ENCODE data around the gene EVC. TPM values are rescaled to one million over a fixed set of nuclear protein-coding genes. Genes with fewer than 3 reads are reported as not detected.

The EVC gene
- total RNA-seq, 1 donor from 2014 or later = 71.3 TPM

GRCh38 chr4:5707366-5707765 is 3.6 kb upstream of the EVC start:
- intact Hi-C loops (cut with DNase I) = no loop called here
- DNase-seq (ENCODE audit: low spot score) = no peak
- ATAC-seq = no peak

GRCh38 chr4:5707778-5708448 is 3.1 kb upstream of the EVC start:
- intact Hi-C loops (cut with DNase I) = no loop called here
- DNase-seq (ENCODE audit: low spot score) (no peak), ATAC-seq (no peak)

GRCh38 chr4:5708449-5709206 is 2.4 kb upstream of the EVC start, which contains the start of gene EVC2:
TSS of gene EVC2 (minus strand) at chr4:5708559. CDS start at chr4:5708513, 46 bp downstream.
- DNase-seq (ENCODE audit: low spot score) (peak; percentile 87), ATAC-seq (peak; percentile 75)
- intact Hi-C loops (cut with DNase I) = no loop called here

- intact Hi-C loops (cut with DNase I) = no loop called here
- ATAC-seq = peak; percentile 8
- no peak for DNase-seq (ENCODE audit: low spot score)
These were observed 1.8 kb upstream of the EVC start for GRCh38 chr4:5709207-5709575.

DNA sequence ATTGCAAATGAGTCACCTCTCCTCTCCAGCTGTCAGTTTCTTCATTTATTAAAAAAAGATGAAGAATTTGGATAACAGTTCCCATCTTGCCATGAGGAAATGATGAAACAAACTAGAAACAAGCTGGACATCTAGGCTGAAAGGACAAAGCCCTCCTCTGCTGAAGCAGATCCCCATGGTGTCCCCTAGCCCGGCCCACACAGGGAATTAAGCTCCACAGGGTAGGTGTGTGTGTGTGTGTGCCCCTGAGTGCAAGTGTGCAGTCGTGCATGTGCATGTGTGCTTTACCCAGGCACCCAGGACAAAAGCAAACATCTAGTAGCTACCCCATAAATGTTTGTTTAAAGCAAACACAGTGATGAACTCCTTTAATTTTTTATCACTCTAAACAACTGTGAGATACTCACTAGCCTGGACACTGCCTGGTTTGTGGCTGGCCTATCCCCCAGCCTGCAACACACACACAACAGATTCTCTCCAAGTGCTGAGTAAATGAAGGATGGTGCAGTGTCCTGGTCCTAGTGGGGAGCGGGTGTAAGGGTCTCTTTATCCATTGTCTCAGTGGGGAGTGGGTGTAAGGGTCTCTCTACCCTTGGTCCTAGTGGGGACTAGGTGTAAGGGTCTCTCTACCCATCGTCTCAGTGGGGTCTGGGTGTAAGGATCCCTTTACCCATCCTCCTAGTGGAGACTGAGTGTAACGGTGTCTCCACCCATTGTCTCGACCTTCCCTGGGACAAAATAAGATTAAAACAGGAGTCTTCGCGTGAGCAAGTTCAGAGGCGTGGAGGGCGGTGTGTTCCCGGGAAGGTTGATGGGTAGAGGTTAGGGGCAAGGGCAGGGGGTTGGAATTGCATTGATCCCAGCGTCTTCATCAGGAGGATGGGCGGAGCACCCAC is 688 bp upstream of the EVC start:
- intact Hi-C loops (cut with DNase I) = no loop called here
- DNase-seq (ENCODE audit: low spot score) = no peak
- ATAC-seq = peak; percentile 52

GRCh38 chr4:5711479-5712184 is 631 bp downstream of the EVC start:
- intact Hi-C loops (cut with DNase I) = no loop called here
- ATAC-seq (no peak), DNase-seq (ENCODE audit: low spot score) (no peak)

DNA sequence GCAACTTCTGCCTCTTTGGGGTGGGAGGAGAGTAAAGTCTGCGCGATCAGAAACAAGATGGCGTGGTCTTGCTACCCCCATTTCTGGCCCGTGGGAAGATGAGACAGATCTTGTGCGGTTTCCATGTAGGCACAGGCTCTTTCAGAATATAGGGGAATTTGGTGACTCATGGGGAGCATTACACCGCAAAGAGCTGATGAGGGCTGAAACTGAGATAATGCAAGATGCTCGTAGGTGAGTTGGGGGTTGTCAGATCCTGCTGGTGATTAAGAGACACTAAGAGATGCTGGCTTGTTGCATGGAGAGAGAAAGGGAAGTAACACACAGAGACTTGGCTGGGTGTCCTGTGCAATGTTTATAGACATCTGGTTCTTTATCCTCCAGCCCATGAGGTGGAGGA is 1.5 kb downstream of the EVC start:
- DNase-seq (ENCODE audit: low spot score) (no peak), ATAC-seq (no peak)
- intact Hi-C loops (cut with DNase I) = no loop called here

DNA sequence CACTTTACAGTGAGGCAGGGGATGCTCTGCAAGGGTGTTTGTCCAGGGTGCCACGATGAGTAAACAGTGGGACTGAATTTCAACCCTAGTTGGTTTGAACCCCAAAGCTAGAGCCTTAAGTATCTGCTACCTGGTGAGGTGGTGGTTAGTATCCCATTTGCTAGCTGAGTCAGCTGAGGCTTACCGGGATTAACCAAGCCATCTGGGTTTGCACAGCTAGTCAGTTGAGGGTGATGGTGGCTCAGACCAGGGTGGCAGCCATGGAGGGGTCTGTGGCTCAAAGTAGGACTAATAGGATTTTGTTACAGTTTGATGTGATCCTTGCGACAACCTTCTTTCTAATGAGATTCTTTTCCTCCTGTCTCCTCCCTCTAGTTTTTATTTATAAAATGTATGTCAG is 1.9 kb downstream of the EVC start:
- DNase-seq (ENCODE audit: low spot score) (no peak), ATAC-seq (no peak)
- intact Hi-C loops (cut with DNase I) = no loop called here

DNA sequence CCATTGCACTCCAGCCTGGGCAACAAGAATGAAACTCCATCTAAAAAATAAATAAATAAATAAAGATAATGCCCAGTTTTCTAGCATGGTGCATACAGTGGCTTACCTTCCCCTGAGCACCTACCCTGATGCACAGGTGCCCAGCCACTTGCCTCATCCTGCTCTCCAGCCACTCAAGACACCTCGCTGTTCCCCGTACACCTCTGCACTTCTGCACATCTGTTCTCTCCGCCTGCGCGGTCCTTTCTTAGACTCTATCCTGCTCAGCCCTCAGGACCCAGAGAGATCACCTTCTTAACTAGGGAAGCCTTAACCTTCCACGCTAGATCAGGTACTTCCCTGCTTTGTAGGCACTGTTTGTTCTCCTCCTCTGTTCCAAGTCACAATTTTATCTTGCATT is 2.9 kb downstream of the EVC start:
- intact Hi-C loops (cut with DNase I) = no loop called here

DNA sequence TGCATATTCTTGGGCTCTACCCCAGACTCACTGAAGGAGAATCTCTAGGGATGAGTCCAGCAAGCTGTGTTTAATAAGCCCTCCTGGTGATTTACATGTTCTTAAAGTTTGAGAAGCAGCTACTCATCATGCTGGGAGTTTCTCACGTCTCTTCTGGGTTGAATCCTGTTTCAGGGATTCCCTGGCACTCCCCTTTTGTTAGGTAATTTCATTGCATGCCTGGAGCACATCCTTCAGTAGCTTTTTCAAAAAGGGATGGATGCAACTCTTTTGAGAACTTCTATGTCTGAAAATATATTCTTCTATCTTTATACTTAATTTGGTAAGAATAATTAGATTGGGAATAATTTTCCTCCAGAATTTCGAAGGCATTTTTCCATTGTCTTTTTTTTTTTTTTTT is 4.4 kb downstream of the EVC start:
- intact Hi-C loops (cut with DNase I) = no loop called here
- ATAC-seq (no peak), DNase-seq (ENCODE audit: low spot score) (no peak)

More for the DNA sequence above, 2.9 kb downstream of the EVC start:
- ATAC-seq (no peak), DNase-seq (ENCODE audit: low spot score) (no peak)

DNA sequence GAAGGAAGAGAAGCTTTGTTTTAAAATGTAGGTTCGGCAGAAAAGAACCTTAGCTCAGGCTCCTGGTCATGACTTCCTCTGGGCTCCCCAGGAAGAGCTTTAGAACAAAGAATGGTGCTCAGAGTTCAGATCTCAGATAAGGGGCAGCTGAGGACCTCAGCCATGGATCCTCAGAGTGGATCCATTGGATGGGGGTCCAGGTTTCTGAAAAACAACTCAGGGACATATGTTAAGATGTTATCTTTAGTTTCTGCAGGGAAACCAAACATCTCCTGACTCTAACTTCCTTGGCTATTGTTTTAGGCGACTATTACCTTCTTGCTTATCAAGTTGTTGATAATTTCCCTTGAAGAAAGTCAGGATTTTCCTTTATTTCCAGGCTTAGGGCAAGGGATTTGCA is 5.4 kb downstream of the EVC start:
- ATAC-seq = no peak
- intact Hi-C loops (cut with DNase I) = no loop called here
- DNase-seq (ENCODE audit: low spot score) = no peak

- intact Hi-C loops (cut with DNase I) = no loop called here
- DNase-seq (ENCODE audit: low spot score) = no peak
- no peak for ATAC-seq
These were observed 6.6 kb downstream of the EVC start for GRCh38 chr4:5717449-5718158.

DNA sequence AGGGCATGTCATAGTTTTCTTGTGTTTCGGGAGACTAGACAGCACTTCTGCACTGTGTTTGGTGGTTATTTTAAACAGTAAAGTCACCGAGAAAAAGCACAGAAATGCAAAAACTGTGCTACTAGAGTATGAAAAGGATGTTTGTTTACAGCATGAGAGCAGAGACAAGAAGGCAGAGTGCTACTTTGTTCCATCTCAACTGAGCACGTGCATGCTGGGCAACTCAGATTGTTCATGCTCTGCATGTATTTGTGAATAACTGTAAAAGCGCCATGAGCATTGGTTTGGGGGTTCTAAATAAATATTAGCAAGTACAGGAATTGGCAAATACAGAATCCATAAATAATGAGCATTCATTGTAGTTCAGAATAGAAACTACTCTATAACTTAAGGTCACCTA is 7.4 kb downstream of the EVC start:
- no peak for DNase-seq (ENCODE audit: low spot score)
- intact Hi-C loops (cut with DNase I) = no loop called here
- ATAC-seq = peak; percentile 42

DNA sequence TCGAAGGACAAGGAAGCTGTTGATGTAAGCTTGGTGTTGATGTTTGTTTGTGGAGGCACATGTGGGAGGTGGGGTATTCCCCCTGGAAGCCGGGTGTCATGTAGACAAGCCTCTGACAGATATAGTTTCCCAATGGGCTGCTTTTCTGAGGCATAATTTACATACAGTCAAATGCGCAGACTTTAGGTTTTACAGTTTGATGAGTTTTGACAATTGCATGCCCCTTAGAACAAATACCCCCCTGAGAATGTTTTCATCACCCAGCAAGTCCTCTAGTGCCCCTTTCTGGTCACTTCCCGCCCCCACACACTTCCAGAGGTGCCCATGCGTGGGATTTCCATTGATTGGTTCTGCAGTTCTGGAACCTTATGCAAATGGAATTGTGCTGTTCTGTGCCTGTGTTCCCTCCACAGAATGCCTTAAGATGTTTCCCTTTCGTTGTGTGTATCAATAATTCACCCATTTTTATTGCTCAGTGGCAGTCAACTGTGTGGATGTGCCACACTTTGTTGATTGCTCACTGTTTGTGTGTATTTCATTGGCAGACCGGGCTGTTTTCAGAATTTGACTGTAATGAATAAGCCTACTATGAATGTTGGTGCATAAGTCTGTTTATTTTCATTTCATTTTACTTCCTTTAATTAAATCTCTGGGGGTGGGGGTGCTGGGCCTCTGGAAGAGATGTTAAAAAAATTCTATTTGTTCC is 8.5 kb downstream of the EVC start:
- no peak for DNase-seq (ENCODE audit: low spot score)
- intact Hi-C loops (cut with DNase I) = no loop called here
- no peak for ATAC-seq

DNA sequence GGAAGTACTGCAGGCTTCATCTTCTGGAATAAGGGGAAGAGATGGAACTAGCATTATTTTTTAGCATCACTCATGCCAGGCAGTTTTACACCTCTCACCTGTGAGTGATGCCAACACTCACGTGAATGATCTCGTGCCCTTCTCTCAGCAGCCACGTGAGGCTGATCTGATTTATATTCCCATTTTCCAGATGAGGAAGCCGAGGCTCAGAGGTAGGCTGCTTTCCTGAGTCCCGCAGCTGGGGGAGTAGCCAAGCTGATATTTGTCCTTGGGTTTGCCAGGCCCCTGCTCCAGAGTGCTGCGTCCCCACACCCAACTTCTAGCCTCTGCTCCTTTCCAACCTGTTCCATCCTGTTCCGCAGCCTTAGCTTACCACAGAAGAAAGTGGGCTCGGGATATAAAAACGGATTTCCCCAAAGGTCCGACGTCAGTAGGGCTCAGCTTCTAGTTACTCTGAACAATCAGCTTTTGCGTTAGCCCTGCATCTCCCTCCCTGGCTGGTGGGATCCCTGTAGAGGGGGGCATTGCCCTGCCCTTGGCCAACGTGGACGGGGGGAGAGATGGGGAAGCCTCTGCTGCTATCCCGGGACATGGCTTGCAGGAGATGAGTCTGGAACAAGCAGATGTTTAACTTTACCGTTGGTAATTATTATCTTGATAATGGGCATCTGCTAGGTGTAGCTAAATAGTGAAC is 9.3 kb downstream of the EVC start:
- intact Hi-C loops (cut with DNase I) = no loop called here
- DNase-seq (ENCODE audit: low spot score) = no peak
- no peak for ATAC-seq

DNA sequence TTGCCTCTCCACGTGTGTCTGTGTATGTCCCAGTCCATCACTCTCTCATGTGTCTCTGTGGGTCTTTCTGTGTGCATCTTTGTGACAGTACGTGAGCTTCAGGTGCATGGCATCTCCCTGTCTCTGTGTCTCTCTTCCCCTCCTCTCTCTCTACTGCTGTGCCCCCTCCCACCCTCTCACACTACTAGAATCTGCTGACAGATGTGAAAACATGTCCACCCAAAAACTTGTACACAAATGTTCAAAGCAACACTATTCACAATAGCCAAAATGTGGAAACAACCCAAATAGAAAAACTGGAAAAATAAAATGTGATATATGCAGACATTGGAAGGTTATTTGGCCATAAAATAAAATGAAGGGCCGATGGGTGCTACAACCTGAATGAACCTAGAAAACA is 10.0 kb downstream of the EVC start:
- DNase-seq (ENCODE audit: low spot score) (no peak), ATAC-seq (no peak)
- intact Hi-C loops (cut with DNase I) = no loop called here

GRCh38 chr4:5721923-5722322 is 10.9 kb downstream of the EVC start:
- intact Hi-C loops (cut with DNase I) = no loop called here
- no peak for DNase-seq (ENCODE audit: low spot score)

More at GRCh38 chr4:5721923-5722322, 10.9 kb downstream of the EVC start:
- ATAC-seq = no peak
